NCI-H524 (cell line): Measurements from ENCODE around the gene USP47.

Source experiments
- DNase-seq, 2 experiments: peaks; one replicate each; lab custom pipeline; 2025; lab: John Stamatoyannopoulos, UW

USP47 gene

GRCh38 chr11:11981840-11982239 is 140.1 kb downstream of the USP47 start:
- no peak for DNase-seq

DNA sequence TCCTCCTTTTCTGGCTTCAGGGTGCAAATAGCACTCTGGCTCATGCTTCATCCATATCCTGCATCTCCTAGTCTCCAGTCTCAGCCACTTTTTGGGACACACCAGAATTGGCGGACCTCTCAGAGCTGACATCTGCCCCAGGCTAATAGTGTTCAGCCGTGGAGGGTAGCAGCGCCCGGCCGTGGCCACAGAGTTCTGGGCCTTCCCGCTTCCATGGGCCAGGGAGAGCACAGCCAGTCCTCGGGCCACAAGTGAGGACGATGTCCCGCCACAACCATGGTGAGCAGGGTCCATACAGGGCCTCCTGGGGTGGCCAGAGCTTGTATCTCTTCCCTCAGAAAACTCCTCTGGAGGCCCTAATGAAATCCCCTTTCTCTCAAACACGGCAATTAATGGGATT is 140.7 kb downstream of the USP47 start:
- no peak for DNase-seq

DNA sequence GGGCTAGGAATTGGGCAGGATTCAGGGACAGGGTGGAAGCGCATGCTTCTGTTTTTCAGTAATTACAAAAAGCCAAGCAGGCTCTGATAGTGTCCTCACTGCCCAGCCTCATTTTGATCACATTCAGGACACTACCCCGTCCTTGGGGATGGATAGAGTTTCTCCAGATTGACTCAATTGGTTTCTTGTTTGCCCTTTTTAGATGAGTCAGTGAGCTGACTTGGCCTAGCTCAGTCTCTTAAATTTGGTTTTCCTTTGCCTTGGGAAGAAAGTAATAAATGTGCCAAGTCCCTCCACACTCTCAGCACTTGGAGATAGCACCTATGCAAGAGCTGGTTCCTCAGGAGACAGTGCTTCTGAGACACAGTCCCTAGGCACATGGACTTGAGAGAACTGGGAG is 141.2 kb downstream of the USP47 start:
- DNase-seq = no peak

GRCh38 chr11:11983427-11983826 is 141.7 kb downstream of the USP47 start:
- no peak for DNase-seq

DNA sequence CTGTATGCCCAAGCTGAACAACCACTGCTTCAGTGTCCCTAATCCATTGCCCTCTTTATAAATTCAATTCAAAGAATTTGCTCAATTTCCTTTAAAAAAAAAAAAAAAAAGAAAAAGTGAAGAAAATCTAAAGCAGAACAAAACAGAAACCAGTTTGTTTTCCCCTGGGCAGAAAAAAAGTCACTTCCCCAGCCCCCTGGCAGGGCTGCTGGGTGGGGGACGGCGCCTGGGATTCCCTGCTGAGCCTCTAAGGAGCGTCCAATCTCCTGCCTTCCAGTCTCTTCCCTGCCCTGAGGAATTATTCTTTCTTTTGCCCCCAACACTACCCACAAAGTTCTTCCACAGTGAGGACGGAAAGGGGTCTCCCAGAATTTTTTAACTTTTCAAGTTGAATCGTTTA is 142.8 kb downstream of the USP47 start:
- no peak for DNase-seq

- DNase-seq = no peak
Observed at GRCh38 chr11:11985016-11985715, 143.4 kb downstream of the USP47 start.

DNA sequence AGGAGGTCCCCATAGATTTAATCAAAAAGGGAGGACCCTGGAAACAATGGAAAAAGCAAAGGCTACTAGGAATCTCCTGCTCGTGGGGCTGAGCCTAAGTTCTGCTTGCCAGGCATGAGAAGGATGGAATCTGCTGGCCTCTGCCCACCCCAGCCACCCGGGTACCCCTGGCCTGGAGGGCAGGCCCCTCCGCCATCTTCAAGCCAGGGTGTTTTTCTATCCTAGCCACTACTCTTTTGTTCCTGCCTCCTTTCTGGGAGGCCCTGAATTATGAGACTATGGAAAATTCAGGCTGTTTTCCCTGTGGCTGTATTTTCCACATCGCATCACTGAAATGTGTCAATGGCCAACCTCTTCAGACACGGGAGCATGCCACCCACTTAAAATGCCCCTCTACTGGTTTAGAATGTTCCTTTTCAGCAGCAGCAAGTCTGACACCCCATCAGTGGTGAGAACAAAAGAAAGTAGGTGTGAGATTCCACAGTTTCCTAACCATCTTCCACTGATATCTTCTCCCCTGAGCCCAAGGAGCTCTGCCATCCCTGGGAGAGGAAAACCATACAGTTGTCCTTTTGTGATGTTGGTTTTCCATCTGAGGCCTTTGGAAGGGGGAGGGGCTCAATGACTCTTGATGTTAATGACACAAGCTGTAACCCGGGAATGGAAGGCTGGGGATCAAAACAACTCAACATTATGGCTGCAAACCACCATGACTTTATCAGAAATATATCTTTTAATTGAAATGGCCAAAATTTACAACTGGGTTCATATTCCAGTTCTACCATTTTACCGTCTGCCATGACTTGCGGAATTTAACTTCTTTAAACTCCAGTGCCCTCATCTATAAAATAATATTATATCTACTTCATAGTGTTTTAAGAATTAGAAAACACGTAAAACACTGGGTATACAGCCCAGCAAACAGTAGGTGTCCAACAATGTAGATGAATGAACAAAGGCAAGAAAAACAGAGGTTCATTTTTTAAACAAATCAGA is 144.5 kb downstream of the USP47 start:
- DNase-seq = no peak

DNA sequence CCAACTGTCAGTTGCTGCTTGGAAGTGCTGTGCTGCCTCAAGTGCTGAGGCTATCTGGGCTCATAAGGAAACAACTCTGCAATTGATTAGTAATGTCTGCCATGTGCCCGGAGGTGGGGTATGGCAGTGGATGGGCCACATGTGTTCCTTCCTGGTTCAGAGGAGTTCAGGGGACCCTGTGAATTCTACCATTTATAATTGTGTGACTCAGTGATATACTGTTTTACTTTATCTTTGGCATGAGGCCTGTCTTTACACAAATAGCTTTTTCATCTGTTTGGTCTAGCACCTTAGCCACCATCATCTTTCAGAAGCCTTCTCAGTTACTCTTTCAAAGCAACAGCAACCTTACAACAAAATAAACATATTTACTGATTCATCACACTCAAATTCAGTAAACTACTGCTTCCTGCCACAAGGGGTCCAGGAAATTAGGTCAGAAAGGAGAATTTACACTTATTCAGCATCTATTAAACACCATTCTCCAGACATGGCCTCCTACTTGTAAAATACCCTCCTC is 145.8 kb downstream of the USP47 start:
- no peak for DNase-seq

- DNase-seq = no peak
Observed at GRCh38 chr11:11988099-11988651, 146.4 kb downstream of the USP47 start.

DNA sequence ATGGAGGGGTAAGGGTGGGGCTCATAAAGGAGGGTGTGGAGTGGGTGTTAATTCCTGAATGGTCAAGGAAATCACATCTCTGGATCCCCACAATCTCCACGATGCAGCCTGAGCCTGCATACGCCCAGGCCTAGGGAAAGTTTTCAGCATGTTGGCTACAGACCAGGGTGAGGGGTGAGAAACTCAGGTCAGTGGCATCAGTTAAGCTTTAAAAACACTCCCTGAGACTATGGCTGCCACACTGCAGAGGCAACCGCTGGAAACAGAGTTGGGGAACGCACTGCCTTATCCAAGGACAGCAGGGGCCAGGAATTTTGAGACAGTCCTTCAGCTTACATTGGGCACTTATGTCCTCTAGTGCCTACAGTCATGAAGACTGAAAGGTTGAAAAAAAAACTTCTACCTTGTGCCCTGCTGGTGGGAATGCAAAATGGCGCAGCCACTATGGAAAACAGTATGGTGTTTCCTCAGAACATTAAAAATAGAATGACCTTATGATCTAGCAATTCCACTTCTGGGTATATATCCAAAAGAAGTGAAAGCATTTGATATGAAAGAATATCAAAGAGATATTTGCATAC is 147.0 kb downstream of the USP47 start:
- no peak for DNase-seq

DNA sequence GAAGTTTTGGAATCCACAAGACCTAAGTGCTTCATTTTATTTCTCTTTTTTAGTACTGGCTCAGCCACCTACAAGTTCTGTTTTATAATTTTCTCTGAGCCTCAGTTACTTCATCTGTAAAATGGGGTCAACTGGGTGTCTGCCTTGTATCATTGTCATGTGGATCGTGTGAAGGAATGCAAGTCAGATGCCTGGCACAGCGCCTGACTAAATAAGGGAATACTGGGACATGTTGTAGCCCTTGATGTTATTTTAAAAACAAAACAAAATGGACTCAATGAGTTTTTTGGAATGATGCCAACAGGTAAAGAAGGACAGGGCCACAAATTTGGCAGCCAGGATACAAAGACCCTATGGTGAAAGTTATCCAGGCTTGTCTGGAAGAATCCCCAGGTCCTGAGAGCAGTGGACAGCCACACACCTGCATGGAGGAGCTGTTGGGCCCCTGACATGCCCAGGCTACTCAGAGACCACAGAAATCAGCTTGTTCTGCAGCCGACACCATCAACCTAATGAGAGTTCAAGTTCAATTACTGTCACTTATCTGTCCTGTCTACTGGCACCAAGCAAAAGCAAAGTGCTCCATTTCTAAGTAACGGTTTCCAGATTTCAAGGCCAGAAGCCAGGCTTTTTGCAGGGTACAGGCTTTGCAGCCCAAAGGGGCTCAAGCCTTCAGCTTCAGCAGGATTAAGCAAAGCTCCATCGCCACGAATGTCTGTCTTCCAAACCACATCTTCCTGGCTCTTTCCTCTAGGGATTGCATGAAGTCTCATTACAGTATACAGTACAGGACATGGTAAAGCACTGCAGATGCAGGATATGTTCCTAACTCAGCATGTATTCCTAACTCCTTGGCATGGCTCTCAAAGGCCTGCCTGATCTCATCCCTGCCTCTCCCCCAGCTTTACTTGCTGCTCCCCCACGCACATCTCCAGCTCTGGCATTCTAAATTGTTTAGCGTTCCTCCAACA is 148.3 kb downstream of the USP47 start:
- DNase-seq = no peak

GRCh38 chr11:11992257-11993212 is 150.8 kb downstream of the USP47 start:
- DNase-seq = no peak

- no peak for DNase-seq
Observed at GRCh38 chr11:11993839-11994238, 152.1 kb downstream of the USP47 start.

- DNase-seq = no peak
Observed at GRCh38 chr11:11995601-11996000, 153.8 kb downstream of the USP47 start.

DNA sequence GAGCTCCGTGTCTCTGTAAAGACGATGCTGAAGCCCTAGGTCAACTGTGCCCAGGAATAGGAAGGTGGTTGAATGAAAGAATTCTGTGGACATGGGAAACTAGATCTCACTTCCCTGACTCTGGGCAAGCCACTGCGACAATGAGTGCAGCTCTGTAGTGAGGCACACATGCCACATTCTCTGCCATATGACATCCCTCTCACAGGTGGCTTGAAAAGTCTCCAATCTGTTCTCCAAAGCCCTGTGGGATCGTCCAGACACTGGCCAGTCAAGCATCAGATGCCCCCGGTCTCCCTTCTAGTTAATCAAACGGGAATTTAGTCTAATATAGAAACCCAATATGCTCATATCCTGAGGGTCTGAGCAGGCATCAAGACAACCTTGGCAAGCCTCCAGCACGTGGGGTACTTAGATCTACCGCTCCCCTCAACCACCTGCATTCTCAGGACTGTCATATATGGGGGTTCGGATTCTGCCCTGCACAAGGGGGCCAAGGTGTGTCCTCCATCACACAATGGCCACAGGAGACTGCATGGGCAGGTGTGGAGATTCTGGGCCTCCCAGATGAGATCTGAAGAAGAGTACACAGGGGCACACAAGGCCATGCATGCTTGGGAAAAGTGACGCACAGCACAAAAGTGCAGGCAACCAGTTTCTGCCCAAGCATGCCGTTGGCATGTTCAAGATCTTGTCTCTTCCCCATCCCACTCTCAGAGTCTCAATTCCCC is 154.7 kb downstream of the USP47 start:
- DNase-seq = peak; percentile 40 to 73

DNA sequence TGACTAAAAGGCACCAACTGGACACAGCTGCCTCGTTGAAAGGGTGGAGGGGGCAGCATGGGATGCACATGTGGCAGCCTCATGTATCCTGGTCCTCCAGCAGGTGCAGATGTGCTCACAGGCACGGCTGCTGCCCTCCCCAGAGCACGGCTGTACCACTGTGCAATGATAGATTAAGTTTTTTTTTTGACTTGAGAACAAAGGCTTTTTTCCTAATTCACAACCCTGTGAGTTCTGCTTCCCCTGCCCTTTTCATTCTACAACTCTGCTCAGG is 155.2 kb downstream of the USP47 start:
- no peak for DNase-seq

DNA sequence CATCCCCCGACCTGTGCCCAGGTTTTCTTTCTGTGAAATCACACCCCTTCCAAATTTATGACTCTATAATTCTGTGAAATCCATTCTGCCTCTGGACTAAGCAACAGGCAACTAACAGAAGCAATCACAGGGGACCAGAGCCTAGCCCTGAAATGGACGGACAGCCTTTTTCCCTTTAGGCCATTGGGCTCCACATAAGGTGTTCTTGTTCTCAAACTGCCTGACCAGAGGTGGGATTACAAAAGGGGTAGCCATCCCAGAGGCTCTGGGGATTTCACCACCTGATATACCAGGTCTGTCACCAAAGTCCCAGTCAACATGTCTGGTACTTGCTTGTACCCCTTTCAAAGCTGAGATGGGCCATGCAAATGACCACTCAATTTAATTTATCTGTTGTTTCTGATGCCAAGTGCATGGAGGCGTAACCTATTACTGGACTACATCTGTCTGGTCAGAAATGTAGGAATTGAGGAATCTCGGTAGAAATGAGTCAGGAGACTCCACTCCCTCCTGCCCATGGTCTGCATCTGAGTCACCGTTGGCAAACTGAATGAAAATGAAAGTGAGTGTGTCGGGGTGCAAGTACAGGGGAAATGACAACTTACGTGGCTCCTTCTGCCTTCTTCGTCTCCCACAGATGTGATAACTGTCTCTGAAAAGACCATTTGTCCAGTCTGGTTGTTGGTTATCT is 156.5 kb downstream of the USP47 start:
- no peak for DNase-seq

GRCh38 chr11:12001186-12001585 is 159.4 kb downstream of the USP47 start:
- DNase-seq = no peak

DNA sequence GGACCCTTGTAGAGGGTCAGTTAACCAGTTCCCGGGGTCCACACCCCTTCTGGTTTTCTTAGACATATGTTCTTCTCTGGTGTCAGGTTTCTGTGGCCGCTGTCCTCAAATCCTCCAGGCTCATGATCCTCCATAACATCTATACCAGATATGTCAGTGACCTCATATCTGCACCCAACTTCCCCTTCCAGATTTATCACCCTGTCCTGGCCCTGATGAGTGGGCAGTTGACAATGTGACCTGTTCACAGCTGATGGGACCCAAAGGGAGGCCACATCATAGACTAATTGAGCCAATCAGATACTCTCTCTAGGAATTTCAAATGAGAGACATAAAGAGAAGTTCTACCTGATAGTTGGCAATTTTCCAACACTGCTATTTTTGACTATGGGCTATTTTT is 161.6 kb downstream of the USP47 start:
- DNase-seq = peak in 1 of 2 experiments; percentile 10
